B cell (primary cell): ENCODE results near the gene C2CD2L.

Experiments
- CTCF ChIP-seq: fragments of 200-600 bp; IDR thresholded peaks from one replicate; pipeline ENCODE4 v1.8.0; 2022; ENCODE audit warnings: antibody characterized with exemption, mild to moderate bottlenecking
- EZH2 ChIP-seq: IDR thresholded peaks from 2 replicates; pipeline ENCODE4 v1.6.1; 2012; ENCODE audit warnings: borderline replicate concordance, low read depth, mild to moderate bottlenecking, moderate library complexity, low read length; ENCODE audit not compliant: insufficient read depth, poor library complexity, severe bottlenecking

GRCh38 chr11:119107538-119108145 is 498 bp downstream of the C2CD2L start:
- no peak for TF ChIP-seq CTCF
- no peak for TF ChIP-seq EZH2
